GM19239 (cell line): ENCODE measurements around the gene ANKRD33.

Experiments
- DNase-seq: peaks from one replicate; pipeline ENCODE4 v3.0.0; 2011; ENCODE audit warnings: low spot score; ENCODE audit not compliant: insufficient read length
- FAIRE-seq: peaks from 2 replicates; lab custom pipeline; 2011; peaks lifted over from hg19 to GRCh38; lab: Jason Lieb, UNC

Gene ANKRD33

GRCh38 chr12:51932218-51933076 is 44.5 kb downstream of the ANKRD33 start:
- FAIRE-seq (no peak), DNase-seq (no peak)

GRCh38 chr12:51934080-51934479 is 46.2 kb downstream of the ANKRD33 start:
- FAIRE-seq (no peak), DNase-seq (no peak)

GRCh38 chr12:51937926-51938325 is 50.0 kb downstream of the ANKRD33 start:
- DNase-seq (no peak), FAIRE-seq (no peak)

- DNase-seq (no peak), FAIRE-seq (no peak)
Measured at GRCh38 chr12:51938726-51939125, 50.8 kb downstream of the ANKRD33 start.

DNA sequence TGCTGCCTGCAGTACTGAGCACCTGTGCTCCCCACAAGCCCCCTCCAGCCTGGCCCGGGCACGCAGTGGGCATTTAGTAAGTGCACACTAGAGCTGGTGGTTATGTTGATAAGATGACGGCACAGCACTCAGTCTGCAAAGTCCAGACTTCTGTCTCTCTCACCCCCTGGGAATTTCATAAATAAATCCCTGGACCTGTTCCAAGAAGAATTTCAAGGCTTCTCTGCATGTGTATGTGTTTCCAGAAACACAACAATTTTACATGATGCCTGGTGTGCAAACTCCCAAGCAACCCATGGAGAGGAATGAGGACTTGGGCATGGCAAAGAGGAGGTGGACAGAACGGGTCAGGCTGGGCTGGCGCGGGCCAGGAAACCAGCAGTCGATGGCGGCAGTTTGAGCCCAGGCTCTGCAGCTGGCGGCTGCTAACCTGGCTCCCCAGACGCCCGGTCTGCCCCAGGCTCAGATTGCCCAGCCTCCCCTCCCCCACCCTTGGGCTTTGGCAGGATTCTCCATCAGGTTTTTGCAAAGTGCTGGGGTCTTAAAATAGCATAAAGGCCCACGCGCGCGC is 53.2 kb downstream of the ANKRD33 start:
- no peak for DNase-seq
- no peak for FAIRE-seq
